ENCODE results near the gene UNC5CL. TPM values are rescaled to one million over a fixed set of nuclear protein-coding genes. Genes with fewer than 3 reads are reported as not detected.

The UNC5CL gene
- total and polyA plus RNA-seq, 2 of the 4 experiments (the other 2 are of a cell fraction), result not detected

- Histone ChIP-seq H3K9ac (ENCODE audit: low read depth, low read length) (no peak overlapping the region), H3K27ac (ENCODE audit: insufficient read depth, low read length) (no peak overlapping the region), H2BK20ac (ENCODE audit: low read depth, low read length) (no peak overlapping the region), H2AFZ (replicated peaks; ENCODE audit: low read length, poor library complexity) (no peak overlapping the region), H2BK120ac (ENCODE audit: low read depth, low read length) (no peak overlapping the region), H4K20me1 (ENCODE audit: insufficient read depth, low read length) (no peaks in the 10 kb centered on the region), H3K14ac (replicated peaks; ENCODE audit: low read depth, low read length) (no peak overlapping the region), H2BK15ac (ENCODE audit: low read depth, low read length) (no peak overlapping the region), H3K4ac (ENCODE audit: low read depth, low read length) (no peak overlapping the region), H4K8ac (ENCODE audit: low read depth in 2 of 2, low read length in 2 of 2) (no peak overlapping the region), H2AK5ac (ENCODE audit: low read depth, low read length) (no peak overlapping the region), H3K4me1 (ENCODE audit: control insufficient read depth, insufficient read depth, low read length) (peaks cover 11% of the 10 kb centered on the region), H4K5ac (ENCODE audit: low read depth, low read length) (no peak overlapping the region), H3K79me1 (ENCODE audit: low read depth in 1 of 2, low read length in 2 of 2) (no peaks in the 10 kb centered on the region), H4K91ac (ENCODE audit: insufficient read depth, low read depth, low read length) (no peak overlapping the region), H3K9me3 (ENCODE audit: control insufficient read depth, insufficient read depth, low read length) (no peaks in the 10 kb centered on the region; the same call in 1 of the 2 replicates), H3K4me3 (ENCODE audit: insufficient read depth, low read depth, low read length) (no peak overlapping the region), H2BK5ac (ENCODE audit: low read depth, low read length, poor library complexity, severe bottlenecking) (no peak overlapping the region), H3K56ac (ENCODE audit: extremely low read depth, insufficient read depth, low read length) (no peak overlapping the region), H3K9me1 (ENCODE audit: insufficient read depth, low read length) (peaks cover 6% of the 10 kb centered on the region; the same call in 1 of the 2 replicates), H3K23ac (ENCODE audit: low read depth, low read length) (no peak overlapping the region), H3K18ac (ENCODE audit: low read depth, low read length) (no peak overlapping the region), H3K27me3 (ENCODE audit: control insufficient read depth, insufficient read depth, low read length) (peaks cover 25% of the 10 kb centered on the region), H3K36me3 (ENCODE audit: control insufficient read depth, insufficient read depth, low read length) (no peaks in the 10 kb centered on the region), H3K4me2 (ENCODE audit: low read depth, low read length) (no peak overlapping the region), H2AK9ac (replicated peaks; ENCODE audit: low read depth, low read length, poor library complexity) (no peak overlapping the region)
- ChIA-PET POLR2A (ENCODE audit: unreplicated experiment) (no interaction called here), CTCF (no interaction called here)
- in situ Hi-C loops (cut with MboI; ENCODE audit: low sequenced_read_pairs) (no loop called here), dilution Hi-C loops (cut with HindIII; ENCODE audit: low sequenced_read_pairs, unreplicated experiment) (no loop called here), intact Hi-C loops (cut with micrococcal nuclease) (no loop called here)
- TF ChIP-seq MAFK (IDR thresholded peaks at IDR 0.05; ENCODE audit: low read depth, low read length) (no peak), MXI1 (IDR thresholded peaks at IDR 0.05; ENCODE audit: borderline replicate concordance, low read depth, low read length) (no peak), RCOR1 (IDR thresholded peaks at IDR 0.05; ENCODE audit: insufficient replicate concordance, low read length) (no peak), CTCF (conservative IDR thresholded peaks at IDR 0.05; ENCODE audit: low read depth, low read length) (no peak), NFE2L2 (IDR thresholded peaks at IDR 0.05; ENCODE audit: low read depth, low read length) (no peak), FOS (IDR thresholded peaks at IDR 0.05; ENCODE audit: low read depth, low read length) (no peak), CEBPB (IDR thresholded peaks at IDR 0.05; ENCODE audit: low read depth, low read length) (no peak), SMC3 (IDR thresholded peaks at IDR 0.05; ENCODE audit: low read depth, low read length) (no peak), RFX5 (IDR thresholded peaks at IDR 0.05; ENCODE audit: low read depth, low read length) (no peak), BHLHE40 (IDR thresholded peaks at IDR 0.05; ENCODE audit: low read depth, low read length) (no peak), USF2 (IDR thresholded peaks at IDR 0.05; ENCODE audit: low read depth, low read length) (no peak)
- no peak for ATAC-seq (ENCODE audit: low read depth)
- no TSS peak for BruUV-seq (replicated peaks)
- 17% methylated on average over 1 of the region's 3 CpGs; no CpG with 5 or more reads in 1 of the 2 experiments for WGBS, 2 experiments (ENCODE audit: extremely low coverage in 2 of 2, insufficient read length in 1 of 2)
- no peak for DNase-seq
Observed at GRCh38 chr6:40992746-40993145, 46.3 kb downstream of the UNC5CL start.

Data from IMR-90 (cell line).